ENCODE measurements around the gene ZNF385B.

ZNF385B gene

DNA sequence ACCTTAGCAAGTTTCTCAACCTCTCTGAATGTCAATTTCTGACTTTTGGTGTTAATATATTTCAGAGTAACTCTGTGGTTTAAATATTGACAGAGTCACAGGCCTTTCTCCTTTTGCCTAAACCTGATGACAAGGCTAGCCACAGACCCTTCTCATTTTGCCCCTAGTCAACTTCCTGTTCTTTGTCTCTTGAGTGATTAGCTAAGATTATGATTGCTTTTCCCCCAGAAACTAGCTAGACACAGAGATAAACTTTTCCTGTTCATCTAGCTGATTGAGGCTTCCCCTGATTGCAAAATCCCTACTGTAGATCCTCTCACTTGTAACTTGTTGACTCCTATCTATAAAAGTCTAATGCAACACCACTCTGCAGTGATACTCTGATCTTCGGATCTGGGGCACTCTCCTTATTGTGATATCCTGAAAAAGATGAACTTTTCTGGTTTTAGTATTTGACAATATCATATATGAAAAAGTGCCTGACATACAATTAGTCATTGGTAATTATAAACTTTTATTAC, 241.4 kb downstream of the ZNF385B start:
- no peak for DNase-seq

DNA sequence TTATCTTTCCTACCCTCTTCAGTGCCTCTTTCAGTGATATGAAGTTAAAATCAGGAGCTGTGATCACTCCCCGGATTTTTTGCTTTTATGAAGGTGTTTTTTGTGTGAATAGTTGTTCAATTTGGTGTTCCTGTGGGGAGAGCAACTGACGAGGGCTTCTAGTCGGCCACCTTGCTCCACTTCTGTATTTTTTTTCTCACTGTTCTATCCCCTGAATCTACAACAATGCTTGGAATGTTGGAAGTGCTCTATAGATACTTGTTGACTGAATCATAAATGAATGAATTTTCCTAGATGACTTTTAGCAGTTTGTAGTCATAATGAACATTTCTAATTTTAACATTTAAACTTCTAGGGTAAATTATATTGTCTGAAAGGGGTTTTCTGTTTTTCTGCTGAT, 247.3 kb downstream of the ZNF385B start:
- no peak for DNase-seq

DNA sequence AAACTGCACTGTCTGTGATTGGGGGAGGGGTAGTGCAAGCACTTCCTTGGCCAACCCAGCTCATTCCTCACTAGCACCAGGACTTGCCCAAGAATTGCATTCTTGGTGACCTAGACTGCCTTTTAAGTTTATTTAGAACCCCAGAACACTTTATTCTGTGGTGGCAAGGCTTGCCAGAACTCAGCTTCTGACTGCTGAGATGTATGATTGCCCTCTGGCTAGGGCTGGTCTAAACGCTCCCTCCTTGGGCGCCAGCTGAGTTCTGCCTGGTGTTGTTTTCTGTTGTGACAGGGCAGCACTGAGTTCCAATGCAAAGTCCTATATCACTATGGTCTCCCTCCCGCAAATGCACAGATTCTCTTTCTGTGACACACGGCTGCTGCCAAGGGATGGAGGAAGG, 247.7 kb downstream of the ZNF385B start:
- DNase-seq = no peak

DNA sequence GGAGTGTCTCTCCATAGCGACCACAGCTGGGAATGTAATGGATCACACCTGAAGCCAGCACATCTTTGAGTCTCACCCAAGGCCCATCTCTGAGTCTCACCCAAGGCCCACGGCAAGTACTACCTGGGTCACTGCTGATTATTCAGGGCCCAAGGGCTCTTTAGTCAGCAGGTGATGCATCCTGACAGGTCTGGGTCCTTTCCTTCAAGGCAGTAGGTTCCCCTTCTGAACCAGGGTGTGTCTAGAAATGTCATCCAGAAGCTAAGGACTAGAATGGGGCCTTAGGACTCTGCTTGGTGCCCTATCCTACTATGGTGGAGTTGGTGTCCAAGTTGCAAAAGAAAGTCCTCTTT, 248.1 kb downstream of the ZNF385B start:
- DNase-seq = no peak

DNA sequence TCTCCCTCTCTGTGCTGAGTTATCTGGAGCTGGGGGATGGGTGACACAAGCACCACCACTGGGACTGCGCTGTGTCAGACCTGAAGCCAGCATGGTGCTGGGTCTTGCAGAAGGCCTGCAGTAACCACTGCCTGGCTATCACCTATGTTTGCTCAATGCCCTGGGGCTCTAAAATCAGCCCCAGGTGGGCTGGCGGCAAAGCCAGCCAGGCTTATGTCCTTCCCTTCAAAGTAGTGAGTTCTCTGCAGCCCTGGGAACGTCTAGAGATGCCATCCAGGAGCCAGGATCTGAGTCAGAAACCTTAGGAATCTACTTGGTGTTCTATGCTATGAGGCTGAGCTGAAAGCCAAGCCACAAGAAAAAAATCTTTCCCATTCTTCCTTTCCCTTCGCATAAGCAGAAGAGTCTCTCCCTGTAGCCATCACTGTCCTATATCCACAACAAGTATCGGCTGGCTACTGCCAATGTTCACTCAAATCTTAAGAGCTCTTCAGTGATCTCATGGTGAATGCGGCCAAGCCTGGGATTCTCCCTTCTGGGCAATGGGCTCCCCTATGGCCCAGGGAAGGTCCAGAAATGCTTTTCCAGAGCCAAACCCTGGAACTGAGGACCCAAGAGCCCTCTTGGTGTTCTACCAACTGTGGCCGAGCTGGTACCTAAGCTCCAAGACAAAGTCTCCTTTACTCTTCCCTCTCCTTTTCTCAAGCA, 248.7 kb downstream of the ZNF385B start:
- DNase-seq = no peak

DNA sequence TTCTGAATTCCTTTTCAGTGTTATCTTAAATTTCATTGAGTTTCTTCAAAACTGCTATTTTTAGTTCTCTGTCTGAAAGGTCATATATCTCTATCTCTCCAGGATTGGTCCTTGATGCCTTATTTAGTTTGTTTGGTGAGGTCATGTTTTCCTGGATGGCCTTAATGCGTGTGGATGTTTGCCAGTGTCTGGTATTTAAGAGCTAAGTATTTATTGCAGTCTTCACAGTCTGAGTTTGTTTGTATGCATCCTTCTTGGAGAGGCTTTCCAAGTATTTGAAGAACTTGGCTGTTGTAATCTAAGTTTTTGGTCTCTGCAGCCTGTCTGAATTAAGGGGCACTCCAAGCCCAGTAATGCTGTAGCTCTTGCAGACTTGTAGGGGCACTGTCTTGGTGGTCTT, 249.3 kb downstream of the ZNF385B start:
- DNase-seq = no peak

DNA sequence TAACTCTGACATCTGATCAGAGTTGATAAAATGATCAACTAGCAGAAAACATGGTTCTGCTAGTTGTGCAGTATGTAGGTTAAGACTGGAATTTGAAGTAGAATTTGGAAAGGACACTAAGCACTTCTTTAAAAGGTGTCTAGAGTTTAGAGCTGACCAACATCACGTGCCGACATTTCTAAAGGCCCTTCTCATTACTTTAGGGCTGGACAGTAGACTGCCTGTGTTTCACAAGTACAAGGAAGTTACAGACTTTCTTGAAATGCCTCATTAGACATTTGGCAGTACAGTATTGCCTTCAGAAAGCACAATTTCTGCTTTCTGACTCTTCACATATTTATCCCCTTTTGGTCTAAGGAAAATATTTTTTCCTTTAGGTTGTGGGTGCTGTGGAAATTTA, 255.3 kb downstream of the ZNF385B start:
- DNase-seq = no peak

DNA sequence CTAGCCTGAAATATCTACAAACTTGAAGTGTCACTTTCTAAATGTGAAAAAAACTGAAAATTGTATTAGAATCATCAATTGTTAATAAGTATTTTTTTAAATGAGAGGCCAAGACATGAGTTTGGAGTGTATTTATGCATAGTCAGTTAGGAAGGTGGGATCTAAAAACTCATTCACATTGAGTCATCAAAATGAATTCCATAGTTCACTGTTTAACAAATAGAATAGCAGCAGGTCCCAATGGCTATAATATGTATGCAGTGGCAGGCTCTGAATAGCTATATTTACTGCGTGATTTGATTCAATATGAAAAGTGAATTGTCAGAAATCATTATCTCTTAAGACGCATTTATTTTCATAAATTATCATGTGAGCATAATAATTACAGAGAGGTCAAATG, 256.1 kb downstream of the ZNF385B start:
- DNase-seq = no peak

DNA sequence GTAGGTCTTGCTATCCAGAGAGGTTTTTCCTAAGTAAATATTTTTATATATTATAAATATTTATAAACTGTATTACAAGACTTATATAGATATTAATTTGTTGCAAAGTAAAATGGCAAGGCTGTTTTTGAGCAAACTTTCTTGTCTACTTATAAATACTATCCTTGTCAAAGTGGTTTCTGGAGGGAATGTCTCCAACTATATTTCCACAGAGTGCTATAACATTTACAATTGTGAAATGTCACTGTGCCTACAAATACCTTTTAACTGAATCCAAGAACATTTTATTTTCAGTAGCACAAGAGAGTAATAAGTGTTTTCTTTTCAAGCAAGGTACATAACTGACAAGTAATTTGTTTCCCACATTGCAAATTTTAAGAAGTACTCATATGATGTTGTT, 256.8 kb downstream of the ZNF385B start:
- no peak for DNase-seq

DNA sequence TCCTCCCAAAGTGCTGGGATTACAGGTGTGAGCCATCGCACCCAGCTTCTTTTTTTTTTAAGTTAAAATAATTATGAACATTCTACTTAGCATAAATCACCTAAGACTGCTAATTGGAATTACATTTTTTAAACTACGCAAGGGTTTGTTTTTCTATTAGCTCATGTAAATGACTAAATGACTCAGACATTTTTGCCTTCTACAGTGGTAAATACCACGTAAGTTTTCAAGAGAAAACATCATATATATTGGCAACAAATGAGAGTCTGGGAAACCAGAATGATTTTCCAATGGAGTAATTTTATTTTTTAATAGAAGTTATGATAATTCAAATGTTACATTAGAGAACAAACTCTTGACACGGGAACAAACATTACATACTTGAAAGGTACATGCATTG, 259.0 kb downstream of the ZNF385B start:
- DNase-seq = no peak

DNA sequence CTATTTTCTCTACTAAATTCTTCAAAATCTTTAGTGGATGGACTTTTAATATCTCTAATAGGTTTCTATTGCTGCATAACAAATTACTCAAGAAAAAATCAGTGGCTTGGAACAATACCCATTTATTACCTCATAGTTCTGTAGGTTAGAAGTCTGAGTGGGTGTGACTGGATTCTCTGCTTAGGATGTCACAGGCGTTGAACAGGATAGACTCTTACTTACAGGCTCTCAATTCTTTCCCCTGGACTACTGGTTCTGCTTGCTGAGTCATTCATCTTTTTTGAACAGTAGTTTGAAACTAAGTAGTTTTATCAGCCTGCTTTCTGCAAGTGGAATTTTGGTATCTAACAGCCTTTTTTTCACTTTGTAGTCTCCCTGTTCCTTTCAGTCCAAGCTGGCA, 265.4 kb downstream of the ZNF385B start:
- DNase-seq = no peak

DNA sequence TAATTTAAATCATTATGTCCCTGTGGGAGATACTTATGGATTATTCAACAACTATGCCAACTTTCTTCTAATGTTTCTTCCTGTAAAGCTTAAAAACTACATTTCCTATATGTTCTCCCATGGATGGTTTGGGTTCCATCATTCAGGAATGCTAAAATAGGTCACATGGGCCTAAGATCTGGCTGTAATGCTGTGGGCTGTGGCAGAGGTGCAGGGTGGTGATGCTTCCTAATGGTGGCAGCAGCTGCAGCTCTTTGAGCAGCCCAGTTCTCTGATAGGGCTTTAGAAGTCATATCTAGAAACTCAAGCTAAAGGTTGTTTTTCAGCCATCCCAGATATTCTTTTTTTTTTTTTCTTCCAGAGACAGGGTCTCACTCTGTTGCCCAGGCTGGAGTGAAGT, 266.1 kb downstream of the ZNF385B start:
- no peak for DNase-seq

DNA sequence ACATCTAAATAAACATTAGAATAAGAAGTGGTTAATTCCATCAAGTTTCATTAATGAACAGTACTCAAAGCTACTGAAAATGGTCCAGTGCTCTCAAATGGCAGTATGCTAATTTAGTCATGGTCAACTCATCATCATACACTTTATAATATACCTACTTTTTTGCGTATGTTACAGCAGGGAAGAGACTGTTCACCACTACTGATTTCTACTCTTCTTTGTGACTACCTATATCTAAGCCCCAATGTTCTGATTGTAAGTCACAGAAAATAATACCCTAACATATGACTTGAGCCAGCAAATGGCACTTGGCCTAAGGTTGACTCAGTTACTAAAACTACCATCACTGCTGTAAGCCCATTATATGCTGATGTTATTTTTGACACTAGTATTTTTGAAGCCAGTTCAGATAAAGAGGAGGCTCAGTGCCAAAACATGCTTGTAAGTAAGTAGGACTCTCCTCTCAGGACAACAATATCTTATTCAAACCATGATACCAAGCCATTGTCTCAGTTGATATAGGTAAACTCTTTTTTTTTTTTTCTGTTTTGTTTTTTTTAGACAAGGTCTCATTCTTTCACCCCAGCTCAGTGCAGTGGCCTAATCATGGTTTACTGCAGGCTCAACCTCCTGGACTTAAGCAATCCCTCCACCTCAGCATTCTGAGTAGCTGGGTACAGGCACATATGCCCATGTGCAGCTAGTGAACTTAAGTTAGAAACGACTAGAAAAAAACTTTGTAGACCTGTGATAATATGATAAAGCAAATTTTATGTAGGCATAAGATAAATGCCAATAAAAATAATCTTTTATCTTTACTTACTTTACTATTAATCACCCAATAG, 266.9 kb downstream of the ZNF385B start:
- DNase-seq = no peak

DNA sequence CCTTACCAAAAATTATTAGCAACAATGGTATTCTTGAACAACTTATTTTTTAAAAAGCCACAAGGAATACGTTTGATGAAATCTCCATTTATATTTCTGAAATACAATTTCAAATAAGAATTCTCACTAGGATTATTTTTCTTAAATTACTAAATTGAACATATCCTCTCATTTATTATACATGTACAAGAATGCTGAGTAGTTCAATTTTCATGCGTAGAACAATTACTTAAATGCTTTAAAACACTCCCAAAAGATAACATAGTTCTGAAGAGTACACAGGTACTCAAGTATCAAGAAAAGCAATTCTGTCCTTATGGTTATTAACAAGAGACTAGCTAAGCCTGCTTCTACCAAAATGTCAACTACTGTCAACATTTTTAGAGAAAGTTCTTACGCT, 268.1 kb downstream of the ZNF385B start:
- DNase-seq = no peak

DNA sequence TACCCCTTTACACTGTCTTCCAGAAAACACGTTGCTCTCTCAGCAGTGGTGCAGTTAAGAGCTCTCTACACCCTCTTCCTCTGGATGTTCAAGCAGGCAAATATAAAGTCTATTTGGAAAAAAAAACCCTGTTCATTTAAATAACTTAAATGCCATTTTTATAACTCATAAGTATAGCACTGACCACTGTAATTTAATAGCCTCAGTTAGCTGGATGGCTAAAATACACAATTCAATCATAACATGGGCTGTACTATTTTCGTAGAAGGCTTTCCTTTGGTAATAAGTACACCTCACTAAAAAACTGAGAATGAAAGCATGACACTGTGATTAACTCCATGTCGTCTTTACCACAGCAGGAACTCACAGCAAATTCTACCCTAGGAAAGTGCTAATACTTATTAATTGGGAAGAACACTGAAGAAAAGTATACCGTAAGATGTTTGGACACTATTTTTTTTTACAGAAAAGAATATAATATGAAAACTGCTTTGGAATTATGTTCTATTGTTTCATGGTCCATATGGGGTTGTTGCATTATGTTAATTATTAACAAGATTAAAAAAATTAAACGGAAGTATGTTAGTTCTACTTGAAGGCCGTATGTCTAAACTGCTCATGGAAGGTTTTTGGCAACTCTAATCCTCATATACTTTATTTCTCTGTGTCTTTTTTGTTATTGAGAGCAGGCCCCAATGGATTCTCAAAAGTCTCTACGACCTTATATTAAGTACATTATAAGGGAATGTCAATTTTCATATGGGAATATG, 269.1 kb downstream of the ZNF385B start:
- no peak for DNase-seq

DNA sequence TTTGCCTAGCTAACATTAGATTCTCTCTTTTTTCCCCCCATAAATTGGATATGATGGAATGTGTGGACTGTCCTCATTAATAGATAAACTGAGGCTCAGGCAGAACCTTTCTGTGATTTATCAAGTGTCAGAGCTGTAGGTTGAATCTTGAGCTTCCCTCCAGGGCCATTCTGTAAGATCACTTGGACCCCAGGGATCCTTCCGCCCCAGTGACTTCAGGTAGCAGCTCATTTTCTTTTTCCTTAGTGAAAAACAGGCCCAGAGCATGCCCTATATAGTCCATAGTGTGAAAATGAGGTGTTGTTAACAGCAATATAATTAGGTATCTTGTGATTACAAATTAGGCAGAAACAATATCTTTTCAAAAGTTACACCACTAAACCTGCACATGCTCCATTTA, 269.7 kb downstream of the ZNF385B start:
- DNase-seq = no peak

DNA sequence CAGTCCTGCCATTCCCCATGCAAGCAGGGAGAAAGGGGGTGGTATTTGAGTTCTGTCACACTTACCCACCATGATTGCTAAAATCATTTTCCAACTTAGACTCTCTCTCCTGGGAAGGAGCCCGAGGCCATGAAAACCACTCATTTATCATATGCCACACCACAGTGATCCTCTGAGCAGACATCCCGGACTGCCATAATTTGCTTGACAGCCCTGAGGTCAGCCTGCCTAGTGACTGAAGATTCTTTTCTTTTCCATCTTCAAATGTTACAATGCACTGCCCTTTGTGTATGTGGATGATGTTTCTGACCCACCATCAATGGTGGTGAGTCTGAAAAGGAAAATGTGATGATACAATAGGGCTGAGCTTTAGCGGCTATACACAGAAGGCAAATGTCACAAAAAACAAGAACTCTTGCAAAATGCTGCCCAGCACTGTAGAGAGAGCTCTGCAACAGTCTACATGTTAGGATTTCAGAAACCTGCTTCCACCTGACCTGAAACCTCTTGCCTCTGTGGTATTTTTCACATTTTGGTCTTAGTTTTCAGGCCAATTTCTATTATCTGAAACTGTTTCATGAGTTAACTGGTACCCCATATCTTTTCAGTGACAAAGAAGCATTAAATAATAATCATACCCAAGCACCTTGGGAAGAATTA, 272.8 kb downstream of the ZNF385B start:
- no peak for DNase-seq

DNA sequence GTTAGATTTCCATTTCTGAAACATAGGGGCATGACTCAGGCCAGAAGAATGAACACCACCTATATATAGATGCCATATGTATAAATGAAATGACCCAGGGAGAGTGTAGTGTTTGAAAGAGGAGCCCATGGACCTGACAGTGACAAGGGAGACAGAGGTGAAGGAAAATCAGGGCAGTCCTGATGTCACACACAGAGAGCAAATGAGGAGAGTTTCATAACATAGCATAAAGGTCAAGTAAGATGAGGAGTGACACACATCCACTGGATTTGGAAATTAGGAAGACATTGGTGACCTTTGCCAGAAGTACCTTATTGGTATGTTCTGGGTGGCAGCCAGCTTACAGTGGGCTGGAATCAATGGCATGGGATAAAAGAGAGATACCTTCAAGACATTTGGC, 276.7 kb downstream of the ZNF385B start:
- DNase-seq = no peak

DNA sequence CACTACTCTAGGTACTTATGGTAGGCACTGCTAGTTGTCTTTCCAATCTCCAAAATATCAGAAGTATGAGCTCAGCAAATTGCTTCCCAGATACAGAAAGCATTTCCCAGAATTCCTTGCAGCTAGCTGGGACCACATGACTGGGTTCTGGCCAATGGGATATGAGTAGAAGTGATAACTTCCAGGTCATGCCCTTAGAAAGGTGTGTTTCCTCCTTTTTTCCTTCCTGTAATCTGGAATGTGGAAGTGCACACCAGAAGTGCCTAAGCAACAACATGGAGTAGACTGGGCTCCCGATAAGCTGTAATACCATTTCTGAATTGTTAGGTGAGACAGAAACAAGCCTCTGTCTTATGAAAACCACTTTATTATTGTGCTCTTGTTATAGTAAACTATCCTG, 279.8 kb downstream of the ZNF385B start:
- DNase-seq = no peak

DNA sequence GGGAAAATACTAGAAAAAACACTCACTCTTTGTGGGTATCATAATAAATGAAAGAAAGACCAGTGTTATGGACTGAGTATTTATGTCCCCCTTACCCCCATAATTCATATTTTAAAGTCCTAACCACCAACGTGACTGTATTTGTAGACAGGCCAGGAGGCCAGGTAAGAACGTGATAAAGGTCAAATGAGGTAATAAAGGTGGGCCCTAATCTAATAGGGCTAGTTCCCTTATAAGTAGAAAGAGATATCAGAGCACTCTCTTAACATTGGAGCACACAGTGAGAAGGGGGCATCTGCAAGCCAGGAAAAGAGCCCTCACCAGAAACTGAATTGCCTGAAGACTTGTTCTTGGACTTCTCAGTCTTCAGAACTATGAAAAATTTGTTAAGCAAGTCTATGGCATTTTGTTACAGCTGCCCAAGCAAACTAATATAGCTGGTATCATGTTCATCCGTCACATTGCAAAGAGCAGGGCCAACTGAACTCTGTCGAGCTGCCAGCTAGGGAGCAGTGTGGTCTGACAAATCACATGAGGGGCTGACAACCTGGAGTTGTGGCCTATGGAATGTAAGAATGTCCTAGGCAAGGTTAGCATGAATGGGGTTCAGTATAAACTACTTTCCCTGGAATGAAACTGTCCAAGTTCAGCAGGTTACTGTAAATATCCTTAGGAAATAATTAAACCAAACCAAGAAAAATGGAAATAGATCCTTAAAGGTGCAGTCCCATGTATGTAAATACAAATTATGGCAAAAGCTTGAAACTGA, 280.9 kb downstream of the ZNF385B start:
- no peak for DNase-seq

DNA sequence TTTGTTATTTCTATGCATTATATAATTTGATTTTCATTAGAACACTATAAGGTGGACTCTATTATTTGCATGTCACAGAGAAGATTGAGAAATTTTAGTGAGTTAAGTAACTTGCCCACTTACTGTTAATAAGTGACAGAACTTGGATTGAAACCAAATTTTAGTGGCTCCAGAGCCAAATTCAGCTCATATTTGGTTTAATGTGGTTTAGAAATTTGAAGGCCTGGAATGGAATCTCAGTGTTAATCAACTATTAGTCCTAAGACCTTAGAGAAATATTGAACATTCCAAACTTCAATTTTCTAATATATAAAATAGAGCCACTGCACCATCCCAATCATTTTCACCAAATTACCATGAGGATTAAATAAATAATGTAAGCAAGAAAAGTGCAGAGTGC, 281.6 kb downstream of the ZNF385B start:
- no peak for DNase-seq

DNA sequence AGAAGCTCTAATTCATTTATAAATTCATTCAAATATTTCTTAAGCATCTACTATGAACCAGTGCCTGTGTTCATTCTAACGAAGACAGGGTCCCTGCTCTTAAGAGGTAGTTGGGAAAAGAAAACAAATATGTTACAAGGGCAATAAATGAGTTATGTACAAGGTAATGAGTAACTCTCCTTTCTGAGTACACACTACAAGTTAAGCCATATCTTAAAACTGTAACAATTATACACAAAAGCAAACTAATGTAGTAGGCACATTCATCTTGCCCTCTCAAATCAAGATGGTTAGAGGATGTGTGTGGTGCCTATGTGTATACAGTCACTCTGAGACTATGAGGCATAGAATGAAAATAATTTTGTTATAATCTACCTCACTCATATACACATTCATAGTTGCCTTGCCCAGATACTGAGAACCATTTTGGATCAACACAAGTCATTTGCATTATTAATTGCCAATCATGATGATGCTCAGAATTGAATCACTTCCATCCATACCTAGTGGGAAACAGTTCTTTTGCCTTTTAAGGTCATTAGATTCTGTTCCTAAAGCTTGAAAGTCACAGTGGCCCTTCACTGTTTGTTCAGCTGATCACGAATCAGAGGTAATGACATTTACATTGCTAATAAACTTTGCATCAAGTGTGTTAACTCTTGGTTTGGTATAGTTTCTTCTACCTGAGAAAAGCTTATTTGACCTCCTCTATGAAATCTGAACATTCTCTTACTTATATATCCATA, 283.1 kb downstream of the ZNF385B start:
- DNase-seq = no peak

Data from suppressor macrophage treated with lipopolysaccharide for 4 hours (primary cell).